Adrenal gland (tissue), 12 donors: Measurements from ENCODE around the gene TNFRSF18. TPM values are rescaled to one million over a fixed set of nuclear protein-coding genes. Genes with fewer than 3 reads are reported as not detected.

ENCODE experiments used
- DNase-seq, 7 donors: peaks; one replicate each; pipeline ENCODE4 v3.0.0-alpha.2; 2019 to 2020
- H3K27ac ChIP-seq, 5 donors: fragments of 200-600 bp; sonication (generic) in 4 of 5; 1 replicate in 3 of 5; 2 replicates in 2 of 5; pipeline versions ENCODE4 v1.5.1 to v1.8.0; 2016 to 2020; ENCODE audit warnings: mild to moderate bottlenecking in 1 of 5
- H3K27me3 ChIP-seq: fragments of 200-600 bp; 2 replicates; pipeline ENCODE4 v1.8.0; 2021
- H3K36me3 ChIP-seq, 2 donors: fragments of 200-600 bp; replicated peaks in 1 of 2; 1 replicate in 1 of 2; 2 replicates in 1 of 2; pipeline versions ENCODE4 v1.5.1 to v1.8.0; 2018 to 2022
- H3K4me1 ChIP-seq, 2 donors: fragments of 200-600 bp; replicated peaks in 1 of 2; 1 replicate in 1 of 2; 2 replicates in 1 of 2; pipeline versions ENCODE4 v1.5.1 to v1.8.0; 2018 to 2021
- H3K4me3 ChIP-seq, 4 donors: fragments of 200-600 bp; sonication (generic) in 3 of 4; one replicate each; pipeline ENCODE4 v1.5.1; 2016 to 2018
- H3K9me3 ChIP-seq, 3 donors: fragments of 200-600 bp; sonication (generic) in 1 of 3; replicated peaks in 1 of 3; 1 replicate in 2 of 3; 2 replicates in 1 of 3; pipeline versions ENCODE4 v1.5.1 to v1.8.0; 2016 to 2021
- POLR2A ChIP-seq, 2 donors: fragments of 450-650 bp; IDR thresholded peaks; one replicate each; pipeline ENCODE4 v1.6.1; 2017; ENCODE audit warnings: antibody characterized with exemption in 2 of 2, mild to moderate bottlenecking in 2 of 2, moderate library complexity in 1 of 2
- WGBS, 4 donors: extraction: QIAGEN DNeasy Blood & Tissue Kit in 2 of 4; methylation state at CpG; one replicate each; pipeline versions ENCODE4 v1.1.5 to v1.1.7; 2013 to 2017; 5-methylcytosine and 5-hydroxymethylcytosine counted together
- intact Hi-C, 2 donors: fragments of 100-400 bp; cut with DNase I; formaldehyde crosslinking; loops; one replicate each; pipeline versions ENCODE4 v1.14.1 to v1.15.0; 2022 to 2023
- polyA plus RNA-seq, 3 donors: library from polyadenylated mRNA; stranded (reverse); fragments of 200-250 nt in 2 of 3; fragments of 350-450 nt in 1 of 3; fragmentation: Illumina TruSeq in 1 of 3; extraction: RNeasy Lipid Tissue Mini Kit (QIAGEN cat#74804) in 1 of 3; gene quantifications; one replicate each; pipeline ENCODE4 v1.2.3, GENCODE V29; 2013 to 2014
- total RNA-seq, 9 donors: library from RNA; depleted of rRNA in 4 of 9; stranded (reverse); fragments of >200 nt in 4 of 9; fragments of 120-200 nt in 1 of 9; fragmentation: NEBNext Ultra II Directional in 1 of 9; extraction: Animal tissue kit (Norgen Biotek cat#: 25700) in 1 of 9; gene quantifications; one replicate each; pipeline versions ENCODE4 v1.1.0 to v1.2.4, GENCODE V29; 2013 to 2023
- TF ChIP-seq, protein P1 (sequence below), 6 experiments: fragments of 450-650 bp in 4 of 6; fragments of 200-600 bp in 2 of 6; sonication (generic) in 1 of 6; IDR thresholded peaks; 1 replicate in 5 of 6; 2 replicates in 1 of 6; pipeline versions ENCODE4 v1.5.1 to v1.8.0; 2016 to 2021; ENCODE audit warnings: antibody characterized with exemption in 6 of 6, mild to moderate bottlenecking in 2 of 6, moderate library complexity in 1 of 6
- donor health status: healthy with polysubstance abuse.
- donor health status: Bipolar disorder and iron deficiency.
- donor health status: DM: yes; HTN: yes; CAD: no.
- donor health status: DM: no; HTN: no; CAD: no.
- donor health status: DM: no; HTN: no; CAD: no.
- donor health status: DM: yes; HTN: yes; CAD: no.

The TNFRSF18 gene
- total and polyA plus RNA-seq, 12 donors = 0.27 to 1.5 (median 0.64) TPM; not detected in 7

DNA sequence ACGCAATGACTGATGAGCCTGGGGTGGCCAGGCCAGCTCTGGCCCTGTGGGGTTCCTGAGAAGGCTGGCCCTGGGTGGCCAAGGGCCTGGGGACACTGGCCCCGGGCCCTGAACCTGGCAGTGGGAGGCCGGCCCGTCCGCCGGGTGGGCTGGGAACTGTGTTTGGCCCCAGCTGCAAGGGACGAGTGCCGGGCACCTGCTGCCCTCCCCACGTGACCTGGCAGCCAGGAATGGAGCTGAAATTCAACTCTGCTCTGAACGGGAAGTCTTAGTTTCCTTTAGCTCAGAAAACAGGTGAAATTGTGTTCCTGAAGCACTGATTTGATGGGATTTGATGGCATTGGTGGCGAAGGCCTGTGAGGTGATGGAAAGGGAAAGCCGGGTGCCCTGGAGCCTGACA lies 40.9 kb downstream of the TNFRSF18 start:
- Histone ChIP-seq H3K27ac (no peak overlapping the region), H3K9me3 (no peaks in the 10 kb centered on the region), H3K4me3 (no peak overlapping the region), H3K4me1 (no peaks in the 10 kb centered on the region), H3K27me3 (peaks cover 47% of the 10 kb centered on the region), H3K36me3 (no peaks in the 10 kb centered on the region)
- WGBS, 4 donors = 66 to 82% (median 78%) methylated on average over 10 to 12 of the region's 12 CpGs
- no peak for DNase-seq
- intact Hi-C loops = no loop called here
- TF ChIP-seq, protein P1, sequence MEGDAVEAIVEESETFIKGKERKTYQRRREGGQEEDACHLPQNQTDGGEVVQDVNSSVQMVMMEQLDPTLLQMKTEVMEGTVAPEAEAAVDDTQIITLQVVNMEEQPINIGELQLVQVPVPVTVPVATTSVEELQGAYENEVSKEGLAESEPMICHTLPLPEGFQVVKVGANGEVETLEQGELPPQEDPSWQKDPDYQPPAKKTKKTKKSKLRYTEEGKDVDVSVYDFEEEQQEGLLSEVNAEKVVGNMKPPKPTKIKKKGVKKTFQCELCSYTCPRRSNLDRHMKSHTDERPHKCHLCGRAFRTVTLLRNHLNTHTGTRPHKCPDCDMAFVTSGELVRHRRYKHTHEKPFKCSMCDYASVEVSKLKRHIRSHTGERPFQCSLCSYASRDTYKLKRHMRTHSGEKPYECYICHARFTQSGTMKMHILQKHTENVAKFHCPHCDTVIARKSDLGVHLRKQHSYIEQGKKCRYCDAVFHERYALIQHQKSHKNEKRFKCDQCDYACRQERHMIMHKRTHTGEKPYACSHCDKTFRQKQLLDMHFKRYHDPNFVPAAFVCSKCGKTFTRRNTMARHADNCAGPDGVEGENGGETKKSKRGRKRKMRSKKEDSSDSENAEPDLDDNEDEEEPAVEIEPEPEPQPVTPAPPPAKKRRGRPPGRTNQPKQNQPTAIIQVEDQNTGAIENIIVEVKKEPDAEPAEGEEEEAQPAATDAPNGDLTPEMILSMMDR (IDR thresholded peaks at IDR 0.05) = no peak
- no peak for TF ChIP-seq POLR2A (IDR thresholded peaks at IDR 0.05)

DNA sequence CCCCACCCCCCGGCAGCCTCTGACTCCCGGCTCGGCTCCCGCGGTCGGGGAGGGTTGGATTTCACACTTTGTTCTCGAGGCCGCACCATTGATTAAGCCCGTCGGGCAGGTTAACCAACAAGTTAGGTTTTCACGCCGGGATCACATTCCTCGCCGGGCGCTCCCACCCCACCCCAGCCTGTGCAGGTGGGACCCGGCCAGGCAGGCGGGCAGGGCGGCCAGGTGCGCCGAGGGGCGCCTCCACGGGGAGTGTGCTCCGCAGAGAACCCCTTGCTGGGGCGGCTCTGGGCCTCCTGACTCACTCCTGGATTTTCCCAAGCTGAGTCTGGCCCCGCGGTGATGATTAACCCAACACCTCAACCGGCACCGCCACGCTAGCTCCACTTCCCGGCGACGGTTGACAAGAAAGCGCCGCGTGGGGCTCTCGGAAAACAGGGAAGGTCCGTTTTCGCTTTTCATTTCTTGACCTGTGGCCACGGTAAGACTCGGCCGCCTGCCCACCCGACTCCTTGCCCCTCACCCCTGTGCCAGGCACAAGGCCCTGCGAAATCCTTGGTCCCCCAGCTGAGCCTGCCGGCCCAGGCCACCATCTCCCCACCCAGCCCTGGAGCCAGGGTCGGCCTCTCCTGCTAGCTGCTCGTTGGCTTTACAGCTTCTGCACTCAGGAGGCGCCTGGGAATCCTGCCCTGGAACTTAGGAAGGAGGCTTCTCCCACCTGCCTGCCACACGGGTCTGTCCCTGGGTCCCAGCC lies 41.5 kb downstream of the TNFRSF18 start:
- peaks cover 47% of the 10 kb centered on the region for H3K27me3 ChIP-seq
- no peak overlapping the region for H3K4me3 ChIP-seq
- intact Hi-C loops = no loop called here
- H3K36me3 ChIP-seq = no peaks in the 10 kb centered on the region
- TF ChIP-seq POLR2A (IDR thresholded peaks at IDR 0.05) = no peak
- TF ChIP-seq, protein P1 (IDR thresholded peaks at IDR 0.05) = no peak
- 62 to 71% (median 64%) methylated on average over 13 to 48 of the region's 48 CpGs for WGBS, 4 donors
- H3K4me1 ChIP-seq = no peaks in the 10 kb centered on the region
- no peaks in the 10 kb centered on the region for H3K9me3 ChIP-seq
- no peak overlapping the region for H3K27ac ChIP-seq
- DNase-seq = no peak

DNA sequence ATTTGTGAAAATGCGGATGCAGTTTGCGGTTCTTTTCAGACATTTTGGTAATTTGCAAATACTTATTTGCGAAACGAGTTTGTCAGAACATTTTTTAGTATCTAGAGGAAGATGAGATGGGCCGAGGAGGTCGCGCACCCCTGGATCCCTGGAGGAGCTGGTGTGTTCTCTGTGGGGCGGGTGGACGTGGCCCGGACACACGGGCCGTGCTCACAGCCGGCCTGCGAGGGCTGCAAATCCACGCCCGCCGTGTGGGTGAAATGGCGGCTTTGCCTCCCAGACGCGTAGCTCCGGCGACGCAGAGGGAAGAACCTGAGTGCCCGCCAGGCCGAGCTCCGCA lies 42.1 kb downstream of the TNFRSF18 start:
- H3K4me1 ChIP-seq = no peaks in the 10 kb centered on the region
- peaks cover 47% of the 10 kb centered on the region for H3K27me3 ChIP-seq
- intact Hi-C loops = no loop called here
- no peak overlapping the region for H3K4me3 ChIP-seq
- DNase-seq = no peak
- no peak for TF ChIP-seq POLR2A (IDR thresholded peaks at IDR 0.05)
- TF ChIP-seq, protein P1 (IDR thresholded peaks at IDR 0.05) = no peak
- no peak overlapping the region for H3K27ac ChIP-seq
- H3K36me3 ChIP-seq = no peaks in the 10 kb centered on the region
- no peaks in the 10 kb centered on the region for H3K9me3 ChIP-seq
- WGBS, 4 donors = 61 to 79% (median 72%) methylated on average over 12 to 26 of the region's 26 CpGs

DNA sequence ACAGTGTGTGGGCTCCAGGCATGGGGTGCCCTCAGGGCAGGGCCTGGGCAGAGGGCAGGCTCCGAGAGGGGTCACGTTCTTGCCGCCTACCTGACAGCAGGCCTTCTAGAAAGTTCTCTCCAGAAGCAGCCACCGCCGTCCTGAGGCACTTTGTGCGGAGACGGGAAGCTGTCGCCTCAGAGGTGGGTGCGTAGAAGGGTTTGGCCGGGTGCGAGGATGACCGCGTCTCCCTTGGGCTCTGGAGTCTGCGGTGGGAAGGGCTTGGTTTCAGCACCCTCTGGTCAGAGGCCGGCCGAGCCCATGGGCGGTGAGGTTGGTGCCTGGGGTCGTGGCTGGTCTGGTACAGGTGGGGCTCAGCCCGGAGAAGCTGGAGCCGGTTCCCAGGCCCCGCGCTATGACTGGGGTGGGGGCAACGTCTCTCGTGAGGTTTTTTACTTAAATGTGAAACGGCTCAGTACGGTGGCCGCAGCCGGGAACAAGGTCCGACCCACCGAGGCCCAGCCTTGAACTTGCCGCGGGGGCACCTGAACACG lies 42.8 kb downstream of the TNFRSF18 start:
- Histone ChIP-seq H3K27ac (no peak overlapping the region), H3K4me1 (peaks cover 0 to 2% of the 10 kb centered on the region in 2 donors), H3K9me3 (no peaks in the 10 kb centered on the region), H3K36me3 (no peaks in the 10 kb centered on the region), H3K4me3 (no peak overlapping the region), H3K27me3 (peaks cover 43% of the 10 kb centered on the region)
- intact Hi-C loops = no loop called here
- TF ChIP-seq, protein P1 (IDR thresholded peaks at IDR 0.05) = no peak
- DNase-seq = no peak
- WGBS, 4 donors = 85 to 89% (median 87%) methylated on average over 21 to 33 of the region's 33 CpGs
